ENCODE measurements around the gene KLRK1. TPM values are rescaled to one million over a fixed set of nuclear protein-coding genes. Genes with fewer than 3 reads are reported as not detected.
A peak's percentile ranks its signal among the peaks of the same experiment; 100 is the strongest.
"Not testable (repeated sequence)": the region's sequence is repeated elsewhere in the genome, so short reads cannot be mapped to it uniquely, and the experiment has no call there.

Gene KLRK1
- polyA plus RNA-seq, 4 donors = 3.3 to 5.9 (median 3.4) TPM; not detected in 1

- peak in 1 of 2 donors; percentile 9 for DNase-seq
- FAIRE-seq = no peak
- Histone ChIP-seq H3K4me1 (ENCODE audit: control insufficient read depth in 3 of 3, insufficient read depth in 2 of 3, low read depth in 1 of 3, low read length in 2 of 3) (no peaks in the 10 kb centered on the region), H3K27ac (ENCODE audit: low read depth in 1 of 3, low read length in 2 of 3) (no peak within 1 kb of the TSS), H3K27me3 (ENCODE audit: control insufficient read depth in 3 of 3, insufficient read depth in 3 of 3, low read length in 3 of 3) (no peaks in the 10 kb centered on the region), H3K4me3 (ENCODE audit: low read depth in 1 of 3, low read length in 3 of 3) (no peak within 1 kb of the TSS), H3K36me3 (ENCODE audit: control insufficient read depth in 3 of 3, insufficient read depth in 2 of 3, low read depth in 1 of 3, low read length in 3 of 3) (peaks cover 0 to 2% (median 0%) of the 10 kb centered on the region in 3 donors), H3K9me3 (ENCODE audit: control insufficient read depth in 2 of 2, insufficient read depth in 1 of 2, low read depth in 1 of 2, low read length in 1 of 2) (no peaks in the 10 kb centered on the region)
- 10 to 51% (median 25%) methylated on average over 1 of the region's 1 CpG for WGBS, 3 donors
Observed at GRCh38 chr12:10409392-10409791, 19.6 kb upstream of the KLRK1 start, which contains the start of gene KLRC4. Gene KLRC4 (minus strand): TSS chr12:10409757. CDS start chr12:10409575, 182 bp downstream.

GRCh38 chr12:10408842-10409241 is 19.0 kb upstream of the KLRK1 start:
- peaks cover 0 to 2% (median 0%) of the 10 kb centered on the region in 3 donors for H3K36me3 ChIP-seq (ENCODE audit: control insufficient read depth in 3 of 3, insufficient read depth in 2 of 3, low read depth in 1 of 3, low read length in 3 of 3)
- H3K27ac ChIP-seq (ENCODE audit: low read depth in 1 of 3, low read length in 2 of 3) = no peak overlapping the region
- WGBS, 3 donors = 45 to 86% (median 60%) methylated on average over 3 of the region's 3 CpGs
- FAIRE-seq (no peak), DNase-seq (no peak)
- H3K4me1 ChIP-seq (ENCODE audit: control insufficient read depth in 3 of 3, insufficient read depth in 2 of 3, low read depth in 1 of 3, low read length in 2 of 3) = no peaks in the 10 kb centered on the region
- H3K27me3 ChIP-seq (ENCODE audit: control insufficient read depth in 3 of 3, insufficient read depth in 3 of 3, low read length in 3 of 3) = no peaks in the 10 kb centered on the region
- H3K4me3 ChIP-seq (ENCODE audit: low read depth in 1 of 3, low read length in 3 of 3) = no peak overlapping the region
- H3K9me3 ChIP-seq (ENCODE audit: control insufficient read depth in 2 of 2, insufficient read depth in 1 of 2, low read depth in 1 of 2, low read length in 1 of 2) = no peaks in the 10 kb centered on the region

GRCh38 chr12:10406725-10407124 is 16.9 kb upstream of the KLRK1 start:
- Histone ChIP-seq H3K27ac (ENCODE audit: low read depth in 1 of 3, low read length in 2 of 3) (no peak overlapping the region), H3K4me1 (ENCODE audit: control insufficient read depth in 3 of 3, insufficient read depth in 2 of 3, low read depth in 1 of 3, low read length in 2 of 3) (no peaks in the 10 kb centered on the region), H3K4me3 (ENCODE audit: low read depth in 1 of 3, low read length in 3 of 3) (peak overlapping the region in 1 of 3 donors; percentile 16), H3K36me3 (ENCODE audit: control insufficient read depth in 3 of 3, insufficient read depth in 2 of 3, low read depth in 1 of 3, low read length in 3 of 3) (peaks cover 0 to 2% (median 0%) of the 10 kb centered on the region in 3 donors), H3K9me3 (ENCODE audit: control insufficient read depth in 2 of 2, insufficient read depth in 1 of 2, low read depth in 1 of 2, low read length in 1 of 2) (no peaks in the 10 kb centered on the region), H3K27me3 (ENCODE audit: control insufficient read depth in 3 of 3, insufficient read depth in 3 of 3, low read length in 3 of 3) (no peaks in the 10 kb centered on the region)
- 60 to 69% (median 68%) methylated on average over 4 of the region's 4 CpGs for WGBS, 3 donors
- DNase-seq (no peak), FAIRE-seq (no peak)

GRCh38 chr12:10405294-10405693 is 15.5 kb upstream of the KLRK1 start:
- H3K4me1 ChIP-seq (ENCODE audit: control insufficient read depth in 3 of 3, insufficient read depth in 2 of 3, low read depth in 1 of 3, low read length in 2 of 3) = no peaks in the 10 kb centered on the region
- no peak for FAIRE-seq
- no peak overlapping the region for H3K4me3 ChIP-seq (ENCODE audit: low read depth in 1 of 3, low read length in 3 of 3)
- no peaks in the 10 kb centered on the region for H3K27me3 ChIP-seq (ENCODE audit: control insufficient read depth in 3 of 3, insufficient read depth in 3 of 3, low read length in 3 of 3)
- H3K27ac ChIP-seq (ENCODE audit: low read depth in 1 of 3, low read length in 2 of 3) = no peak overlapping the region
- peaks cover 0 to 2% (median 0%) of the 10 kb centered on the region in 3 donors for H3K36me3 ChIP-seq (ENCODE audit: control insufficient read depth in 3 of 3, insufficient read depth in 2 of 3, low read depth in 1 of 3, low read length in 3 of 3)
- 86 to 90% (median 87%) methylated on average over 5 of the region's 5 CpGs for WGBS, 3 donors
- DNase-seq = no peak
- no peaks in the 10 kb centered on the region for H3K9me3 ChIP-seq (ENCODE audit: control insufficient read depth in 2 of 2, insufficient read depth in 1 of 2, low read depth in 1 of 2, low read length in 1 of 2)

- Histone ChIP-seq H3K9me3 (ENCODE audit: control insufficient read depth in 2 of 2, insufficient read depth in 1 of 2, low read depth in 1 of 2, low read length in 1 of 2) (no peaks in the 10 kb centered on the region), H3K4me3 (ENCODE audit: low read depth in 1 of 3, low read length in 3 of 3) (no peak overlapping the region), H3K36me3 (ENCODE audit: control insufficient read depth in 3 of 3, insufficient read depth in 2 of 3, low read depth in 1 of 3, low read length in 3 of 3) (peaks cover 0 to 2% (median 0%) of the 10 kb centered on the region in 3 donors), H3K27ac (ENCODE audit: low read depth in 1 of 3, low read length in 2 of 3) (no peak overlapping the region), H3K27me3 (ENCODE audit: control insufficient read depth in 3 of 3, insufficient read depth in 3 of 3, low read length in 3 of 3) (no peaks in the 10 kb centered on the region), H3K4me1 (ENCODE audit: control insufficient read depth in 3 of 3, insufficient read depth in 2 of 3, low read depth in 1 of 3, low read length in 2 of 3) (no peaks in the 10 kb centered on the region)
- no peak for FAIRE-seq
- no peak for DNase-seq
Observed at GRCh38 chr12:10404798-10405197, 15.0 kb upstream of the KLRK1 start.

- H3K27me3 ChIP-seq (ENCODE audit: control insufficient read depth in 3 of 3, insufficient read depth in 3 of 3, low read length in 3 of 3) = no peaks in the 10 kb centered on the region
- no peak overlapping the region for H3K4me3 ChIP-seq (ENCODE audit: low read depth in 1 of 3, low read length in 3 of 3)
- DNase-seq = no peak
- FAIRE-seq = no peak
- no peaks in the 10 kb centered on the region for H3K9me3 ChIP-seq (ENCODE audit: control insufficient read depth in 2 of 2, insufficient read depth in 1 of 2, low read depth in 1 of 2, low read length in 1 of 2)
- no peaks in the 10 kb centered on the region for H3K4me1 ChIP-seq (ENCODE audit: control insufficient read depth in 3 of 3, insufficient read depth in 2 of 3, low read depth in 1 of 3, low read length in 2 of 3)
- peaks cover 0 to 2% (median 0%) of the 10 kb centered on the region in 3 donors for H3K36me3 ChIP-seq (ENCODE audit: control insufficient read depth in 3 of 3, insufficient read depth in 2 of 3, low read depth in 1 of 3, low read length in 3 of 3)
- H3K27ac ChIP-seq (ENCODE audit: low read depth in 1 of 3, low read length in 2 of 3) = no peak overlapping the region
Observed at GRCh38 chr12:10400829-10401228, 11.0 kb upstream of the KLRK1 start.

GRCh38 chr12:10398168-10398567 is 8.3 kb upstream of the KLRK1 start:
- H3K4me3 ChIP-seq (ENCODE audit: low read depth in 1 of 3, low read length in 3 of 3) = no peak overlapping the region
- H3K27ac ChIP-seq (ENCODE audit: low read depth in 1 of 3, low read length in 2 of 3) = no peak overlapping the region
- no peaks in the 10 kb centered on the region for H3K9me3 ChIP-seq (ENCODE audit: control insufficient read depth in 2 of 2, insufficient read depth in 1 of 2, low read depth in 1 of 2, low read length in 1 of 2)
- FAIRE-seq (no peak), DNase-seq (no peak)
- 86 to 98% (median 87%) methylated on average over 2 of the region's 2 CpGs for WGBS, 3 donors
- no peaks in the 10 kb centered on the region for H3K36me3 ChIP-seq (ENCODE audit: control insufficient read depth in 3 of 3, insufficient read depth in 2 of 3, low read depth in 1 of 3, low read length in 3 of 3)
- peaks cover 0 to 4% (median 0%) of the 10 kb centered on the region in 3 donors for H3K4me1 ChIP-seq (ENCODE audit: control insufficient read depth in 3 of 3, insufficient read depth in 2 of 3, low read depth in 1 of 3, low read length in 2 of 3)
- no peaks in the 10 kb centered on the region for H3K27me3 ChIP-seq (ENCODE audit: control insufficient read depth in 3 of 3, insufficient read depth in 3 of 3, low read length in 3 of 3)

GRCh38 chr12:10397296-10397695 is 7.5 kb upstream of the KLRK1 start:
- H3K9me3 ChIP-seq (ENCODE audit: control insufficient read depth in 2 of 2, insufficient read depth in 1 of 2, low read depth in 1 of 2, low read length in 1 of 2) = no peaks in the 10 kb centered on the region
- no peak overlapping the region for H3K27ac ChIP-seq (ENCODE audit: low read depth in 1 of 3, low read length in 2 of 3)
- DNase-seq (peak in 1 of 2 donors; percentile 19), FAIRE-seq (no peak)
- H3K4me1 ChIP-seq (ENCODE audit: control insufficient read depth in 3 of 3, insufficient read depth in 2 of 3, low read depth in 1 of 3, low read length in 2 of 3) = peaks cover 0 to 4% (median 0%) of the 10 kb centered on the region in 3 donors
- H3K36me3 ChIP-seq (ENCODE audit: control insufficient read depth in 3 of 3, insufficient read depth in 2 of 3, low read depth in 1 of 3, low read length in 3 of 3) = no peaks in the 10 kb centered on the region
- no peaks in the 10 kb centered on the region for H3K27me3 ChIP-seq (ENCODE audit: control insufficient read depth in 3 of 3, insufficient read depth in 3 of 3, low read length in 3 of 3)
- no peak overlapping the region for H3K4me3 ChIP-seq (ENCODE audit: low read depth in 1 of 3, low read length in 3 of 3)
- 37 to 70% (median 49%) methylated on average over 2 of the region's 2 CpGs for WGBS, 3 donors

- not testable (repeated sequence) for H3K27me3 ChIP-seq (ENCODE audit: control insufficient read depth in 3 of 3, insufficient read depth in 3 of 3, low read length in 3 of 3); H3K4me3 ChIP-seq (ENCODE audit: low read depth in 1 of 3, low read length in 3 of 3); H3K9me3 ChIP-seq (ENCODE audit: control insufficient read depth in 2 of 2, insufficient read depth in 1 of 2, low read depth in 1 of 2, low read length in 1 of 2); H3K4me1 ChIP-seq (ENCODE audit: control insufficient read depth in 3 of 3, insufficient read depth in 2 of 3, low read depth in 1 of 3, low read length in 2 of 3); H3K36me3 ChIP-seq (ENCODE audit: control insufficient read depth in 3 of 3, insufficient read depth in 2 of 3, low read depth in 1 of 3, low read length in 3 of 3); FAIRE-seq; DNase-seq
- WGBS, 3 donors = 73 to 87% (median 81%) methylated on average over 15 of the region's 15 CpGs
- H3K27ac ChIP-seq (ENCODE audit: low read depth in 1 of 3, low read length in 2 of 3) = peak overlapping the region in 2 of 3 donors; percentile 36 to 63
Observed at GRCh38 chr12:10396176-10396575, 6.3 kb upstream of the KLRK1 start.

Data from small intestine (tissue), 7 donors.